Esophagus squamous epithelium (tissue), 5 donors: ENCODE results near the gene SH3RF2. TPM values are rescaled to one million over a fixed set of nuclear protein-coding genes. Genes with fewer than 3 reads are reported as not detected.
"Not testable (repeated sequence)": the region's sequence is repeated elsewhere in the genome, so short reads cannot be mapped to it uniquely, and the experiment has no call there.

Source experiments
- DNase-seq: peaks from one replicate; lab custom pipeline; 2025; lab: John Stamatoyannopoulos, UW
- H3K27ac ChIP-seq, 4 donors: fragments of 200-600 bp; sonication (generic); one replicate each; pipeline ENCODE4 v1.5.1; 2016 to 2019; ENCODE audit warnings: mild to moderate bottlenecking in 1 of 4
- H3K27me3 ChIP-seq, 4 donors: fragments of 200-600 bp; sonication (generic); 1 replicate in 3 of 4; 2 replicates in 1 of 4; pipeline versions ENCODE4 v1.5.1 to v1.6.0; 2017 to 2021; ENCODE audit warnings: antibody characterized with exemption in 1 of 4
- H3K36me3 ChIP-seq, 3 donors: fragments of 200-600 bp; sonication (generic); one replicate each; pipeline ENCODE4 v1.5.1; 2016 to 2019
- H3K4me1 ChIP-seq, 3 donors: fragments of 200-600 bp; sonication (generic); one replicate each; pipeline ENCODE4 v1.5.1; 2017 to 2019
- H3K4me3 ChIP-seq, 4 donors: fragments of 200-600 bp; sonication (generic); 1 replicate in 3 of 4; 2 replicates in 1 of 4; pipeline ENCODE4 v1.5.1; 2016 to 2019; ENCODE audit warnings: mild to moderate bottlenecking in 2 of 4, moderate library complexity in 1 of 4
- H3K9me3 ChIP-seq, 3 donors: fragments of 200-600 bp; sonication (generic); one replicate each; pipeline ENCODE4 v1.5.1; 2016 to 2019
- CTCF ChIP-seq, 6 experiments: fragments of 450-650 bp in 4 of 6; fragments of 200-600 bp in 2 of 6; sonication (generic) in 2 of 6; IDR thresholded peaks; one replicate each; pipeline ENCODE4 v1.5.1; 2016 to 2019; ENCODE audit warnings: antibody characterized with exemption in 6 of 6, mild to moderate bottlenecking in 4 of 6, moderate library complexity in 4 of 6
- POLR2A ChIP-seq, 4 donors: fragments of 450-650 bp; IDR thresholded peaks; one replicate each; pipeline ENCODE4 v1.6.1; 2017; ENCODE audit warnings: antibody characterized with exemption in 4 of 4, mild to moderate bottlenecking in 4 of 4, moderate library complexity in 3 of 4
- WGBS, 2 donors: methylation state at CpG; one replicate each; pipeline ENCODE4 v1.1.5; 2018; 5-methylcytosine and 5-hydroxymethylcytosine counted together
- intact Hi-C: fragments of 100-400 bp; cut with DNase I; formaldehyde crosslinking; loops from one replicate; pipeline ENCODE4 v1.15.0; 2022
- total RNA-seq, 4 donors: library from RNA; depleted of rRNA; stranded (reverse); fragments of >200 nt; gene quantifications; one replicate each; pipeline ENCODE4 v1.1.0, GENCODE V29; 2016
- donor health status: DM: yes; HTN: yes; CAD: no.

SH3RF2 gene
- total RNA-seq, 4 donors from 2014 or later: 33.4 to 63.1 (median 59.1) TPM

- TF ChIP-seq POLR2A (IDR thresholded peaks at IDR 0.05) (no peak), CTCF (IDR thresholded peaks at IDR 0.05) (no peak)
- Histone ChIP-seq H3K4me1 (no peaks in the 10 kb centered on the region), H3K4me3 (no peak overlapping the region), H3K36me3 (peaks cover 0 to 23% (median 0%) of the 10 kb centered on the region in 3 donors), H3K9me3 (no peaks in the 10 kb centered on the region), H3K27ac (no peak overlapping the region), H3K27me3 (no peaks in the 10 kb centered on the region)
- intact Hi-C loops: no loop called here
- DNase-seq: no peak
- 86 to 88% methylated on average over 3 of the region's 3 CpGs for WGBS, 2 donors
Measured at GRCh38 chr5:145957388-145957787, 21.0 kb downstream of the SH3RF2 start.

GRCh38 chr5:145958436-145958835 is 22.1 kb downstream of the SH3RF2 start:
- H3K4me3 ChIP-seq: no peak overlapping the region
- intact Hi-C loops: no loop called here
- H3K4me1 ChIP-seq: no peaks in the 10 kb centered on the region
- H3K27me3 ChIP-seq: no peaks in the 10 kb centered on the region
- H3K9me3 ChIP-seq: no peaks in the 10 kb centered on the region
- peaks cover 0 to 23% (median 0%) of the 10 kb centered on the region in 3 donors for H3K36me3 ChIP-seq
- TF ChIP-seq CTCF (IDR thresholded peaks at IDR 0.05) (no peak), POLR2A (IDR thresholded peaks at IDR 0.05) (no peak)
- H3K27ac ChIP-seq: no peak overlapping the region
- DNase-seq: no peak
- WGBS, 2 donors: 96 to 99% methylated on average over 6 of the region's 6 CpGs

- 14 to 44% methylated on average over 1 of the region's 1 CpG for WGBS, 2 donors
- Histone ChIP-seq H3K4me3 (no peak overlapping the region), H3K27ac (no peak overlapping the region), H3K36me3 (peaks cover 0 to 28% (median 0%) of the 10 kb centered on the region in 3 donors), H3K9me3 (no peaks in the 10 kb centered on the region), H3K4me1 (no peaks in the 10 kb centered on the region), H3K27me3 (no peaks in the 10 kb centered on the region)
- DNase-seq: no peak
- TF ChIP-seq CTCF (IDR thresholded peaks at IDR 0.05): no peak
- TF ChIP-seq POLR2A (IDR thresholded peaks at IDR 0.05): no peak
- intact Hi-C loops: no loop called here
Measured at GRCh38 chr5:145960166-145960565, 23.8 kb downstream of the SH3RF2 start.

GRCh38 chr5:145960848-145961600 is 24.6 kb downstream of the SH3RF2 start:
- no peaks in the 10 kb centered on the region for H3K4me1 ChIP-seq
- H3K27ac ChIP-seq: no peak overlapping the region
- 38 to 58% methylated on average over 4 of the region's 4 CpGs for WGBS, 2 donors
- H3K27me3 ChIP-seq: no peaks in the 10 kb centered on the region
- no peak for DNase-seq
- H3K36me3 ChIP-seq: peaks cover 0 to 28% (median 0%) of the 10 kb centered on the region in 3 donors
- no peak for TF ChIP-seq POLR2A (IDR thresholded peaks at IDR 0.05)
- no peak for TF ChIP-seq CTCF (IDR thresholded peaks at IDR 0.05)
- no peaks in the 10 kb centered on the region for H3K9me3 ChIP-seq
- no peak overlapping the region for H3K4me3 ChIP-seq
- intact Hi-C loops: no loop called here

GRCh38 chr5:145962001-145962400 is 25.6 kb downstream of the SH3RF2 start:
- H3K4me3 ChIP-seq: no peak overlapping the region
- TF ChIP-seq POLR2A (IDR thresholded peaks at IDR 0.05) (no peak), CTCF (IDR thresholded peaks at IDR 0.05) (no peak)
- DNase-seq: no peak
- H3K27ac ChIP-seq: no peak overlapping the region
- H3K36me3 ChIP-seq: peaks cover 0 to 28% (median 0%) of the 10 kb centered on the region in 3 donors
- WGBS, 2 donors: 83 to 84% methylated on average over 2 of the region's 2 CpGs
- no peaks in the 10 kb centered on the region for H3K4me1 ChIP-seq
- intact Hi-C loops: no loop called here
- no peaks in the 10 kb centered on the region for H3K9me3 ChIP-seq
- no peaks in the 10 kb centered on the region for H3K27me3 ChIP-seq

GRCh38 chr5:145964008-145964407 is 27.6 kb downstream of the SH3RF2 start:
- WGBS, 2 donors: 90 to 92% methylated on average over 7 to 9 of the region's 9 CpGs
- DNase-seq, intact Hi-C loops: not testable (repeated sequence)

More at GRCh38 chr5:145964008-145964407, 27.6 kb downstream of the SH3RF2 start:
- H3K4me1 ChIP-seq, H3K27me3 ChIP-seq, H3K27ac ChIP-seq, H3K9me3 ChIP-seq, H3K4me3 ChIP-seq: not testable (repeated sequence)
- H3K36me3 ChIP-seq: peaks cover 0 to 22% (median 0%) of the 10 kb centered on the region in 3 donors
